HEK293 (cell line): ENCODE data around the gene QRICH1.

ENCODE experiments used
- CTCF ChIA-PET: fragments of 350-600 bp; formaldehyde crosslinking; extraction: SDS; loops from one replicate; lab custom pipeline; 2021; ENCODE audit warnings: antibody characterized with exemption; lab: Yijun Ruan, JAX
- POLR2A ChIA-PET: fragments of 300-600 bp; formaldehyde crosslinking; extraction: SDS; loops from one replicate; lab custom pipeline; 2020; ENCODE audit warnings: antibody characterized with exemption, inconsistent platforms; lab: Yijun Ruan, JAX
- H3K27ac ChIP-seq: fragments of 200-500 bp; sonication (Bioruptor generic); 2 replicates; pipeline ENCODE4 v1.5.1; 2014; ENCODE audit warnings: low read depth, low read length, control low read depth, inconsistent platforms; ENCODE audit errors: extremely low read depth
- H3K36me3 ChIP-seq, 2 experiments: fragments of 200-500 bp in 1 of 2; sonication (Bioruptor generic) in 1 of 2; 1 replicate in 1 of 2; 2 replicates in 1 of 2; pipeline ENCODE4 v1.5.1; 2014 to 2017; ENCODE audit warnings: inconsistent platforms in 2 of 2, low read length in 2 of 2; ENCODE audit not compliant: control insufficient read depth in 2 of 2, insufficient read depth in 1 of 2
- H3K4me1 ChIP-seq: fragments of 200-500 bp; sonication (Bioruptor generic); 2 replicates; pipeline ENCODE4 v1.5.1; 2014; ENCODE audit warnings: mild to moderate bottlenecking, low read length, inconsistent platforms; ENCODE audit not compliant: control insufficient read depth, insufficient read depth
- H3K4me3 ChIP-seq: 2 replicates; pipeline ENCODE4 v1.5.1; 2011; ENCODE audit warnings: low read depth, mild to moderate bottlenecking, control low read depth, low read length, moderate library complexity
- H3K9me3 ChIP-seq: fragments of 200-500 bp; sonication (Bioruptor generic); 2 replicates; pipeline ENCODE4 v1.5.1; 2014; ENCODE audit warnings: low read depth, low read length, inconsistent platforms; ENCODE audit not compliant: control insufficient read depth, insufficient read depth
- HIC1 ChIP-seq: fragments of 450-650 bp; formaldehyde crosslinking; IDR thresholded peaks from 2 replicates; pipeline ENCODE4 v1.5.1; 2016; ENCODE audit warnings: missing biosample characterization, missing genetic modification characterization
- KLF10 ChIP-seq: fragments of 450-650 bp; IDR thresholded peaks from 2 replicates; pipeline ENCODE4 v1.5.1; 2018; ENCODE audit warnings: missing biosample characterization, mild to moderate bottlenecking, missing genetic modification characterization
- PBX3 ChIP-seq: sonication (generic); formaldehyde crosslinking; IDR thresholded peaks from 2 replicates; pipeline ENCODE4 v1.8.1; 2022; ENCODE audit warnings: mild to moderate bottlenecking, moderate library complexity, missing genetic modification reagents
- PRDM2 ChIP-seq: fragments of 450-650 bp; formaldehyde crosslinking; IDR thresholded peaks from 2 replicates; pipeline ENCODE4 v1.5.1; 2016; ENCODE audit warnings: missing biosample characterization, missing genetic modification characterization, borderline replicate concordance
- SCRT1 ChIP-seq: fragments of 450-650 bp; formaldehyde crosslinking; IDR thresholded peaks from 2 replicates; pipeline ENCODE4 v1.5.1; 2016; ENCODE audit warnings: missing biosample characterization, missing genetic modification characterization, borderline replicate concordance
- SP3 ChIP-seq: fragments of 450-650 bp; formaldehyde crosslinking; IDR thresholded peaks from 2 replicates; pipeline ENCODE4 v1.5.1; 2016; ENCODE audit warnings: missing biosample characterization, missing genetic modification characterization
- TRIM28 ChIP-seq: IDR thresholded peaks from 2 replicates; pipeline ENCODE4 v1.6.1; 2011; ENCODE audit warnings: low read length, control low read depth, borderline replicate concordance
- ZBTB1 ChIP-seq: fragments of 450-650 bp; formaldehyde crosslinking; IDR thresholded peaks from 2 replicates; pipeline ENCODE4 v1.5.1; 2016; ENCODE audit warnings: missing biosample characterization, missing genetic modification characterization
- ZBTB11 ChIP-seq: fragments of 450-650 bp; formaldehyde crosslinking; conservative IDR thresholded peaks from 2 replicates; pipeline ENCODE4 v1.5.1; 2016; ENCODE audit warnings: low read depth, missing biosample characterization, missing genetic modification characterization
- ZBTB48 ChIP-seq: fragments of 450-650 bp; formaldehyde crosslinking; IDR thresholded peaks from 2 replicates; pipeline ENCODE4 v1.5.1; 2016; ENCODE audit warnings: missing biosample characterization, missing genetic modification characterization
- ZFHX2 ChIP-seq: fragments of 450-650 bp; formaldehyde crosslinking; conservative IDR thresholded peaks from 2 replicates; pipeline ENCODE4 v1.5.1; 2016; ENCODE audit warnings: missing biosample characterization, missing genetic modification characterization
- ZFP41 ChIP-seq: fragments of 450-650 bp; formaldehyde crosslinking; IDR thresholded peaks from 2 replicates; pipeline ENCODE4 v1.5.1; 2016; ENCODE audit warnings: missing biosample characterization, missing genetic modification characterization, borderline replicate concordance
- ZNF146 ChIP-seq: fragments of 450-650 bp; formaldehyde crosslinking; IDR thresholded peaks from 2 replicates; pipeline ENCODE4 v1.5.1; 2016; ENCODE audit warnings: missing biosample characterization, missing genetic modification characterization
- ZNF157 ChIP-seq: fragments of 450-650 bp; formaldehyde crosslinking; IDR thresholded peaks from 2 replicates; pipeline ENCODE4 v1.5.1; 2016; ENCODE audit warnings: missing biosample characterization, missing genetic modification characterization
- ZNF24 ChIP-seq: fragments of 450-650 bp; formaldehyde crosslinking; IDR thresholded peaks from 2 replicates; pipeline ENCODE4 v1.5.1; 2016; ENCODE audit warnings: missing biosample characterization, missing genetic modification characterization
- ZNF302 ChIP-seq: fragments of 450-650 bp; formaldehyde crosslinking; IDR thresholded peaks from 2 replicates; pipeline ENCODE4 v1.5.1; 2016; ENCODE audit warnings: missing biosample characterization, missing genetic modification characterization, low read depth
- ZNF341 ChIP-seq: fragments of 450-650 bp; formaldehyde crosslinking; IDR thresholded peaks from 2 replicates; pipeline ENCODE4; 2016; ENCODE audit warnings: low read depth, missing biosample characterization, missing genetic modification characterization
- ZNF560 ChIP-seq: fragments of 450-650 bp; formaldehyde crosslinking; IDR thresholded peaks from 2 replicates; pipeline ENCODE4 v1.5.1; 2017; ENCODE audit warnings: missing biosample characterization, missing genetic modification characterization, borderline replicate concordance
- ZNF707 ChIP-seq: fragments of 450-650 bp; formaldehyde crosslinking; IDR thresholded peaks from 2 replicates; pipeline ENCODE4 v1.5.1; 2016; ENCODE audit warnings: missing biosample characterization, missing genetic modification characterization
- ZNF792 ChIP-seq: fragments of 450-650 bp; formaldehyde crosslinking; IDR thresholded peaks from 2 replicates; pipeline ENCODE4 v1.5.1; 2016; ENCODE audit warnings: missing biosample characterization, missing genetic modification characterization
- ZSCAN16 ChIP-seq: fragments of 450-650 bp; formaldehyde crosslinking; IDR thresholded peaks from 2 replicates; pipeline ENCODE4 v1.5.1; 2016; ENCODE audit warnings: missing biosample characterization, missing genetic modification characterization

Gene QRICH1

GRCh38 chr3:49021813-49022687 is 71.8 kb downstream of the QRICH1 start, which contains the start of gene NDUFAF3 (continued):
- TF ChIP-seq PRDM2 (tag by site-specific recombination): no peak
- no peak; the same call in 1 of the 2 replicates for TF ChIP-seq ZBTB1 (tag by site-specific recombination)
- 0 out of 2 replicates have a peak, but pooled peaks have one; percentile 32 for TF ChIP-seq TRIM28
- TF ChIP-seq KLF10: peak; percentile 40
- TF ChIP-seq SCRT1 (tag by site-specific recombination): no peak
- TF ChIP-seq HIC1 (tag by site-specific recombination): peak; percentile 69; the same call in 1 of the 2 replicates
- TF ChIP-seq ZNF707 (tag by site-specific recombination): no peak
- TF ChIP-seq PBX3: 0 out of 2 replicates have a peak, but pooled peaks have one; percentile 50
- TF ChIP-seq ZNF157 (tag by site-specific recombination): no peak
- TF ChIP-seq ZNF792 (tag by site-specific recombination): peak; percentile 38; the same call in 1 of the 2 replicates
- TF ChIP-seq ZSCAN16 (tag by site-specific recombination): no peak
- TF ChIP-seq ZNF302 (tag by site-specific recombination): no peak
- TF ChIP-seq ZNF24: peak; percentile 56; the same call in 1 of the 2 replicates
- TF ChIP-seq, all 188 proteins: peak for 79

- H3K27ac ChIP-seq: peak overlapping the region; percentile 93
- peaks cover 0 to 43% of the 10 kb centered on the region in 2 experiments; a peak in 1 of 3 replicates for H3K36me3 ChIP-seq
- POLR2A ChIA-PET: interaction anchor here (0.6 to 10.4 kb wide), 19 partner anchors 8 to 391 kb away, joined by 3 to 141 read pairs (median 4); partner anchors contain the start of genes ARIH2, IMPDH2, IP6K2 and LAMB2
- CTCF ChIA-PET: interaction anchor here (0.6 to 2.1 kb wide), 8 partner anchors 8 to 250 kb away, joined by 3 to 13 read pairs (median 5); partner anchors contain the start of genes P4HTM and WDR6
- no peaks in the 10 kb centered on the region for H3K9me3 ChIP-seq
- H3K4me1 ChIP-seq: no peaks in the 10 kb centered on the region
- peak overlapping the region; percentile 92 for H3K4me3 ChIP-seq
- TF ChIP-seq ZNF560 (tag by site-specific recombination) (no peak), ZNF341 (peak; percentile 12; the same call in 1 of the 2 replicates), SP3 (tag by site-specific recombination) (peak; percentile 90), ZFHX2 (peak; percentile 90), ZFP41 (no peak), ZBTB11 (tag by site-specific recombination) (peak; percentile 31), ZBTB48 (peak; percentile 26; the same call in 1 of the 2 replicates), ZNF146 (tag by site-specific recombination) (peak; percentile 27; the same call in 1 of the 2 replicates)
Observed at GRCh38 chr3:49021213-49021812, 72.6 kb downstream of the QRICH1 start.
